ENCODE measurements around the gene PSMA3.

DNA sequence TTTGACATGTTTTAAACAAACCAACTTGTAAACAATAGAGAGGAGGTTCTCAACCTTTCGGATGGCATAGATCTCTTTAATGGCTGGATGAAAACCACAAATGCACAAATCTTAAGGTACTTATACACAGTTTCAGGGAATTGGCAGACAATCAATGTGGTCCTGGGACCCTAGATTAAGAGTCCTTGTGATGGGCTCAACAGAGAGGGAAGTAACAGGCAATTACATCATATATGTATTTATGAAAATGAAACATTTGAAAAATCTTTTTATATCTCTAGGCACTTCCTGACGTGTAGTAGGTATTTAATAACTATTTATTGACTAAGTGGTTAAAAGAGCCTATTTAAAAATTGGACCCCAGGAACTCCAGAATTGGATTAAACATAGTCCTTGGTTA is 43.8 kb upstream of the PSMA3 start:
- TF ChIP-seq EZH2 (IDR thresholded peaks at IDR 0.05; ENCODE audit: insufficient read depth, poor library complexity, severe bottlenecking) (no peak), EZH2phosphoT487 (IDR thresholded peaks at IDR 0.05; ENCODE audit: insufficient read depth, low read depth) (no peak)

All from GM23248 (cell line).